ENCODE measurements around the gene PHACTR1. TPM values are rescaled to one million over a fixed set of nuclear protein-coding genes. Genes with fewer than 3 reads are reported as not detected.

PHACTR1 gene
- total and polyA plus RNA-seq, 4 donors = 0.31 to 1.5 (median 0.79) TPM

- TF ChIP-seq ZBTB33 (IDR thresholded peaks at IDR 0.05) (no peak), YY1 (IDR thresholded peaks at IDR 0.05) (no peak)
Observed at GRCh38 chr6:13139119-13139518, 422.6 kb downstream of the PHACTR1 start (continued).

- 87% methylated on average over 1 of the region's 1 CpG for WGBS
- Histone ChIP-seq H3K36me3 (ENCODE audit: control insufficient read depth in 4 of 4, insufficient read depth in 3 of 4, low read depth in 1 of 4, low read length in 3 of 4) (no peaks in the 10 kb centered on the region), H3K9ac (ENCODE audit: low read depth in 1 of 2, low read length in 2 of 2) (no peak overlapping the region), H3K27me3 (ENCODE audit: control insufficient read depth in 4 of 4, insufficient read depth in 4 of 4, low read length in 3 of 4) (no peaks in the 10 kb centered on the region), H3K4me3 (ENCODE audit: low read depth in 1 of 3, low read length in 3 of 3) (no peak overlapping the region), H3K9me3 (ENCODE audit: control insufficient read depth in 4 of 4, low read length in 3 of 4) (no peaks in the 10 kb centered on the region), H3K27ac (ENCODE audit: low read depth in 1 of 2, low read length in 2 of 2) (no peak overlapping the region), H3K4me1 (ENCODE audit: control insufficient read depth in 4 of 4, insufficient read depth in 4 of 4, low read length in 3 of 4) (no peaks in the 10 kb centered on the region)
- TF ChIP-seq YY1 (IDR thresholded peaks at IDR 0.05) = no peak
- no peak for TF ChIP-seq RAD21 (IDR thresholded peaks at IDR 0.05)
- no peak for TF ChIP-seq JUND (IDR thresholded peaks at IDR 0.05)
- no peak for TF ChIP-seq NR2F2 (IDR thresholded peaks at IDR 0.05)
- TF ChIP-seq EGR1 (IDR thresholded peaks at IDR 0.05; ENCODE audit: low read depth in 2 of 2) = no peak
- no peak for TF ChIP-seq TAF1 (conservative IDR thresholded peaks at IDR 0.05)
- no peak for TF ChIP-seq HNF4A (conservative IDR thresholded peaks at IDR 0.05)
- no peak for TF ChIP-seq ZBTB33 (IDR thresholded peaks at IDR 0.05)
- no peak for DNase-seq (ENCODE audit: low spot score)
Observed at GRCh38 chr6:13140980-13141379, 424.4 kb downstream of the PHACTR1 start.

GRCh38 chr6:13141387-13141786 is 424.8 kb downstream of the PHACTR1 start:
- no peak for TF ChIP-seq HNF4A (conservative IDR thresholded peaks at IDR 0.05)
- TF ChIP-seq YY1 (IDR thresholded peaks at IDR 0.05) = no peak
- TF ChIP-seq RAD21 (IDR thresholded peaks at IDR 0.05) = no peak
- TF ChIP-seq TAF1 (conservative IDR thresholded peaks at IDR 0.05) = no peak
- TF ChIP-seq RXRA (IDR thresholded peaks at IDR 0.05) = no peak
- no peak for TF ChIP-seq CTCF (IDR thresholded peaks at IDR 0.05; ENCODE audit: low read depth, low read length, missing input control)
- no peak for TF ChIP-seq GABPA (IDR thresholded peaks at IDR 0.05 in 1 of 2, conservative IDR thresholded peaks at IDR 0.05 in 1 of 2)
- TF ChIP-seq HNF4G (IDR thresholded peaks at IDR 0.05) = no peak
- TF ChIP-seq FOXA2 (IDR thresholded peaks at IDR 0.05) = no peak
- WGBS = 74% methylated on average over 7 of the region's 7 CpGs
- DNase-seq (ENCODE audit: low spot score) = no peak
- Histone ChIP-seq H3K9ac (ENCODE audit: low read depth in 1 of 2, low read length in 2 of 2) (no peak overlapping the region), H3K4me1 (ENCODE audit: control insufficient read depth in 4 of 4, insufficient read depth in 4 of 4, low read length in 3 of 4) (no peaks in the 10 kb centered on the region), H3K9me3 (ENCODE audit: control insufficient read depth in 4 of 4, low read length in 3 of 4) (no peaks in the 10 kb centered on the region), H3K36me3 (ENCODE audit: control insufficient read depth in 4 of 4, insufficient read depth in 3 of 4, low read depth in 1 of 4, low read length in 3 of 4) (no peaks in the 10 kb centered on the region), H3K27me3 (ENCODE audit: control insufficient read depth in 4 of 4, insufficient read depth in 4 of 4, low read length in 3 of 4) (no peaks in the 10 kb centered on the region), H3K27ac (ENCODE audit: low read depth in 1 of 2, low read length in 2 of 2) (no peak overlapping the region), H3K4me3 (ENCODE audit: low read depth in 1 of 3, low read length in 3 of 3) (no peak overlapping the region)

All from liver (tissue), 9 donors.